BE2C (cell line): ENCODE results near the gene KRTAP5-7. TPM values are rescaled to one million over a fixed set of nuclear protein-coding genes. Genes with fewer than 3 reads are reported as not detected.
"Not testable (repeated sequence)": the region's sequence is repeated elsewhere in the genome, so short reads cannot be mapped to it uniquely, and the experiment has no call there.

Experiments used
- DNase-seq: peaks from one replicate; pipeline ENCODE4 v3.0.0-alpha.2; 2020
- H3K27me3 ChIP-seq: fragments of 250-450 bp; sonication (Bioruptor Pico); 2 replicates; pipeline ENCODE4 v1.5.1; 2020; ENCODE audit warnings: mild to moderate bottlenecking
- H3K36me3 ChIP-seq: fragments of 250-450 bp; sonication (Bioruptor Pico); 2 replicates; pipeline ENCODE4 v1.5.1; 2020; ENCODE audit warnings: mild to moderate bottlenecking
- H3K4me1 ChIP-seq: fragments of 250-450 bp; sonication (Bioruptor Pico); 2 replicates; pipeline ENCODE4 v1.5.1; 2020
- H3K4me3 ChIP-seq: 2 replicates; pipeline ENCODE4 v1.5.1; 2011; ENCODE audit warnings: low read depth, low read length
- H3K9me3 ChIP-seq: fragments of 250-450 bp; sonication (Bioruptor Pico); 2 replicates; pipeline ENCODE4 v1.5.1; 2020
- CTCF ChIP-seq: IDR thresholded peaks from 2 replicates; pipeline ENCODE4 v1.5.1; 2012; ENCODE audit warnings: mild to moderate bottlenecking, low read depth, low read length
- polyA plus RNA-seq: library from polyadenylated mRNA; unstranded; fragments of >200 nt; gene quantifications from one replicate; pipeline ENCODE4 v1.2.1, GENCODE V29; 2012; ENCODE audit warnings: low read depth, missing spikeins; ENCODE audit not compliant: insufficient read length, insufficient read depth

KRTAP5-7 gene
- polyA plus RNA-seq: not detected

- not testable (repeated sequence) for H3K27me3 ChIP-seq, H3K36me3 ChIP-seq, H3K4me3 ChIP-seq, H3K4me1 ChIP-seq, H3K9me3 ChIP-seq, DNase-seq
Measured at GRCh38 chr11:71526796-71527575, at the start of gene KRTAP5-7. TSS of gene KRTAP5-7 (plus strand) at chr11:71527267. CDS start at chr11:71527301, 34 bp downstream.

GRCh38 chr11:71477641-71478527 is 49.2 kb upstream of the KRTAP5-7 start:
- no peak for TF ChIP-seq CTCF
- no peaks in the 10 kb centered on the region for H3K27me3 ChIP-seq
- H3K4me3 ChIP-seq: no peak overlapping the region
- H3K4me1 ChIP-seq: no peaks in the 10 kb centered on the region
- H3K36me3 ChIP-seq: no peaks in the 10 kb centered on the region
- no peak for DNase-seq
- H3K9me3 ChIP-seq: no peaks in the 10 kb centered on the region

- Histone ChIP-seq H3K27me3 (no peaks in the 10 kb centered on the region), H3K9me3 (no peaks in the 10 kb centered on the region), H3K4me3 (no peak overlapping the region), H3K4me1 (no peaks in the 10 kb centered on the region), H3K36me3 (no peaks in the 10 kb centered on the region)
- TF ChIP-seq CTCF: no peak
- no peak for DNase-seq
Measured at GRCh38 chr11:71478528-71478840, 48.6 kb upstream of the KRTAP5-7 start.

- H3K36me3 ChIP-seq: no peaks in the 10 kb centered on the region
- no peaks in the 10 kb centered on the region for H3K4me1 ChIP-seq
- no peak for TF ChIP-seq CTCF
- DNase-seq: no peak
- H3K9me3 ChIP-seq: no peaks in the 10 kb centered on the region
- no peaks in the 10 kb centered on the region for H3K27me3 ChIP-seq
- no peak overlapping the region for H3K4me3 ChIP-seq
Measured at GRCh38 chr11:71481101-71481960, 45.7 kb upstream of the KRTAP5-7 start.

- Histone ChIP-seq H3K4me1 (no peaks in the 10 kb centered on the region), H3K36me3 (no peaks in the 10 kb centered on the region), H3K27me3 (no peaks in the 10 kb centered on the region), H3K9me3 (no peaks in the 10 kb centered on the region), H3K4me3 (no peak overlapping the region)
- no peak for DNase-seq
- TF ChIP-seq CTCF: no peak
Measured at GRCh38 chr11:71482216-71482615, 44.9 kb upstream of the KRTAP5-7 start.

GRCh38 chr11:71482746-71483364 is 44.2 kb upstream of the KRTAP5-7 start:
- Histone ChIP-seq H3K36me3 (no peaks in the 10 kb centered on the region), H3K27me3 (no peaks in the 10 kb centered on the region), H3K9me3 (no peaks in the 10 kb centered on the region), H3K4me1 (peaks cover under 1% of the 10 kb centered on the region; the same call in 1 of the 2 replicates), H3K4me3 (no peak overlapping the region)
- TF ChIP-seq CTCF: no peak
- no peak for DNase-seq
